ENCODE data around the gene WFDC12. TPM values are rescaled to one million over a fixed set of nuclear protein-coding genes. Genes with fewer than 3 reads are reported as not detected.

Gene WFDC12, protein sequence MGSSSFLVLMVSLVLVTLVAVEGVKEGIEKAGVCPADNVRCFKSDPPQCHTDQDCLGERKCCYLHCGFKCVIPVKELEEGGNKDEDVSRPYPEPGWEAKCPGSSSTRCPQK
- not detected for total RNA-seq

DNA sequence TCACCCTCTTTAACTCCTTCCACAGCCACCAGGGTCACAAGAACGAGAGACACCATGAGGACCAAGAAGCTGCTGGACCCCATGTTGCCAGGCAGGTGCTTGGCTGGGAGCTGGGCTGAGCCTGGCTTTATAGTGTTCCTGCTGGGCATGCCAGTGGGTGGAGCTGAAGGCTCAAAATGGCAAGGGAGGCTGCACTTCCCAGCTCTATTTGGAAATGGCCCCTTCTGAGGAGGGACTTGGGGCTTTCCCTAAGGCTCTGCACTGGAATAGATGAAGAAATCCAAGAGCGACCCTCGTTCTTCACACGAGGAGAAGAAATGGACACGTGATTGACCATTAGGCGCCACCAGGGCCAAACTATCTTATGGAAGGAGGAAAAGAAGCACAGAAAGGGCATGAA is at the start of gene WFDC12:
WFDC12 (minus strand) TSS at position 101 of the 400 bp plus-strand sequence; CDS start at position 83, 18 bp downstream.
- intact Hi-C loops (cut with DNase I; ENCODE audit: low total_unique reads): no loop called here
- no peaks in the 10 kb centered on the region for H3K36me3 ChIP-seq
- H3K27me3 ChIP-seq: no peaks in the 10 kb centered on the region
- no peak within 1 kb of the TSS for H3K27ac ChIP-seq
- TF ChIP-seq, protein P1, sequence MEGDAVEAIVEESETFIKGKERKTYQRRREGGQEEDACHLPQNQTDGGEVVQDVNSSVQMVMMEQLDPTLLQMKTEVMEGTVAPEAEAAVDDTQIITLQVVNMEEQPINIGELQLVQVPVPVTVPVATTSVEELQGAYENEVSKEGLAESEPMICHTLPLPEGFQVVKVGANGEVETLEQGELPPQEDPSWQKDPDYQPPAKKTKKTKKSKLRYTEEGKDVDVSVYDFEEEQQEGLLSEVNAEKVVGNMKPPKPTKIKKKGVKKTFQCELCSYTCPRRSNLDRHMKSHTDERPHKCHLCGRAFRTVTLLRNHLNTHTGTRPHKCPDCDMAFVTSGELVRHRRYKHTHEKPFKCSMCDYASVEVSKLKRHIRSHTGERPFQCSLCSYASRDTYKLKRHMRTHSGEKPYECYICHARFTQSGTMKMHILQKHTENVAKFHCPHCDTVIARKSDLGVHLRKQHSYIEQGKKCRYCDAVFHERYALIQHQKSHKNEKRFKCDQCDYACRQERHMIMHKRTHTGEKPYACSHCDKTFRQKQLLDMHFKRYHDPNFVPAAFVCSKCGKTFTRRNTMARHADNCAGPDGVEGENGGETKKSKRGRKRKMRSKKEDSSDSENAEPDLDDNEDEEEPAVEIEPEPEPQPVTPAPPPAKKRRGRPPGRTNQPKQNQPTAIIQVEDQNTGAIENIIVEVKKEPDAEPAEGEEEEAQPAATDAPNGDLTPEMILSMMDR (IDR thresholded peaks at IDR 0.05): no peak
- no peak for TF ChIP-seq POLR2A (IDR thresholded peaks at IDR 0.05)
- H3K9me3 ChIP-seq: no peaks in the 10 kb centered on the region
- no peaks in the 10 kb centered on the region for H3K4me1 ChIP-seq
- no peak within 1 kb of the TSS for H3K4me3 ChIP-seq
- no peak for DNase-seq

DNA sequence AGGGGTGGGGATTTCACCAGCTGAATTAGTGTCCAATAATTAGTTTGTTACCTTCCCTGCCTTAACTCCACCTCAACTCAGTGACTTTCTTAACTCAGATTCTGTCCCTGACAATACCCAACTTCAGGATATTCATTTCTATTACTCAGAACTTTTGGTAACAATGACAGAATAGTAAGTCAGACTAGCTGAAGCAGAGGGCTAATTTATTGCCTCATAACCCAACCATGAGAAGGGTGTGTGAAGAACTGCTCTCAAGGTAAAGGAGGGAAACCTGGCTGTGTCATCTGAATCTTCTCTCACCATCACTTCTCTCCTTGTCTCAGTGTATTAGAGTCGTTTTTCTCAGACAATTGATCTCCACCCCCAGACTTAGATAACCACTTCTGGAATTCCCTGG is 49.3 kb upstream of the WFDC12 start:
- Histone ChIP-seq H3K36me3 (no peaks in the 10 kb centered on the region), H3K9me3 (no peaks in the 10 kb centered on the region), H3K27me3 (no peaks in the 10 kb centered on the region), H3K27ac (no peak overlapping the region), H3K4me3 (no peak overlapping the region), H3K4me1 (no peaks in the 10 kb centered on the region)
- intact Hi-C loops (cut with DNase I; ENCODE audit: low total_unique reads): no loop called here
- TF ChIP-seq, protein P1 (IDR thresholded peaks at IDR 0.05): no peak
- TF ChIP-seq POLR2A (IDR thresholded peaks at IDR 0.05): no peak
- DNase-seq: no peak

DNA sequence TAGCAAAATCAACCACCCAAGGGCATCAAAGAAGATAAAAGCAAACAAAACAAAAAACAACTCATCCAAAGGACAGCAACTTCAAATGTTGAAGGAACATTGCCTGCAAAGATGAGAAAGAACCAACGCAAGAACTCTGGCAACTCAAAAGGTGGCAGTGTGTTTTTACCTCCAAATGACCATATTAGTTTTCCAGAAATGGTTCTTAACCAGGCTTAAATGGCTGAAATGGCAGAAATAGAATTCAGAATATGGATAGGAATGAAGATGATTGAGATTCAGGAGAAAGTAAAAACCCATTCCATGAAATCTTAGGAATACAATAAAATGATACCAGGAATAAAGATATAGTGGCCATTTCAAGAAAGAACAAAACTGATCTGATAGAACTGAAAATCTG is 40.6 kb upstream of the WFDC12 start:
- H3K27ac ChIP-seq: no peak overlapping the region
- H3K36me3 ChIP-seq: no peaks in the 10 kb centered on the region
- no peaks in the 10 kb centered on the region for H3K9me3 ChIP-seq
- DNase-seq: no peak
- H3K27me3 ChIP-seq: no peaks in the 10 kb centered on the region
- intact Hi-C loops (cut with DNase I; ENCODE audit: low total_unique reads): no loop called here
- TF ChIP-seq, protein P1 (IDR thresholded peaks at IDR 0.05): no peak
- no peak for TF ChIP-seq POLR2A (IDR thresholded peaks at IDR 0.05)
- H3K4me3 ChIP-seq: no peak overlapping the region
- H3K4me1 ChIP-seq: no peaks in the 10 kb centered on the region

DNA sequence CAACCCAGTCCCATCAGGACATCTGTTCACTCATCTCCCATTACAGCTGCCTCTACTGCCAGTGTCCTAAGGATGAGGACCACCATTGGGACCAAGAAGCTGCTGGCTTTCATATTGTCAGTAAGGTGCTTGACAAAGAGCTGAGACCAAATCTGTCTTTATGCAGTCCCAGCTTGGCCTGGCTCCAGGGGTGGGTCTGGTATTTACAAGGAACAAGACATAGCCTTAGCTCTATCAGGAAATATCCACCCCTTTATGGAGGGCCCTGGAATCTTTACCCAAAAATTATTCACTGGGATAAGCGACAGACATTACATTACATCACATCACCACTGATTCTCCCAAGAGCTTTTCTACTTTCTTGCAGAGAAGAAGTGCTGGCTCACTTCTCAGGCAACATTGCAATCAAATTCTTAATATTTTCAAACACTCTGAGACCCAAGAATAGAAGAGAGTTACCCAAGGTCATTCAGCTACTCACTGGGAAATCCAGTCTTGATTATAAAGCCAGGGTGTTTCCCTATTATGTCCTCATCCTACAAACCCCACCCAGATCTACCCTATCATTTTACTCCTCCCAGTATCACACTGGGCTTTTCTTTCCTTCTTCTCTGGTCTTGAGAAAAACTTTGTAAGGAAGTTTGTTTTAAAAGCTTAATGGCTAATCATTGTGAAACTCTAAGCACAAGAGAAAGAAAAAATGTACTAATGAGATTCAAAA is 39.0 kb upstream of the WFDC12 start:
- TF ChIP-seq POLR2A (IDR thresholded peaks at IDR 0.05): no peak
- TF ChIP-seq, protein P1 (IDR thresholded peaks at IDR 0.05): no peak
- Histone ChIP-seq H3K9me3 (no peaks in the 10 kb centered on the region), H3K4me1 (no peaks in the 10 kb centered on the region), H3K27ac (no peak overlapping the region), H3K36me3 (no peaks in the 10 kb centered on the region), H3K4me3 (no peak overlapping the region), H3K27me3 (no peaks in the 10 kb centered on the region)
- intact Hi-C loops (cut with DNase I; ENCODE audit: low total_unique reads): no loop called here
- no peak for DNase-seq

DNA sequence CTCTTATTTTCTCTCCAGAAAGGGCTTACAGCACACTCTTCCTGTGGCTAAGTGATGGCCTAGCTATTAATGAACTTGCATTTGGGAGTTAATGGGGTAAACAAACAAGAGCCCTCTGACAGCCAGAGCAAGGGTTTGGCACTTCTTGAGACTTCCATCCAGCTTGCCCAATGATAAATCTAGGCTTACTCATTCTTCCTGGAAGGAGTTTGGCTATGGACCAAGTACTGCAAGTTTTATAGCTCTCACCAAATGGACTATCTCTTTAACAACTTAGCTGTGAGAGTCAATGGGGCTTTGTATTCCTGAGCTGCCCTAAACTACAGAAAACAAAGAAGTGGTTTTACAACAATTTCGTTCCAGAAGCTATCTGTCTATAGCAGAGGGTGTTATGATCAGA is 33.7 kb upstream of the WFDC12 start:
- no peak overlapping the region for H3K27ac ChIP-seq
- no peaks in the 10 kb centered on the region for H3K4me1 ChIP-seq
- H3K27me3 ChIP-seq: no peaks in the 10 kb centered on the region
- TF ChIP-seq, protein P1 (IDR thresholded peaks at IDR 0.05): no peak
- TF ChIP-seq POLR2A (IDR thresholded peaks at IDR 0.05): no peak
- H3K36me3 ChIP-seq: no peaks in the 10 kb centered on the region
- intact Hi-C loops (cut with DNase I; ENCODE audit: low total_unique reads): no loop called here
- H3K4me3 ChIP-seq: no peak overlapping the region
- no peaks in the 10 kb centered on the region for H3K9me3 ChIP-seq
- no peak for DNase-seq

Data from uterus (tissue), 4 donors.